ENCODE results near the gene IFITM10. TPM values are rescaled to one million over a fixed set of nuclear protein-coding genes. Genes with fewer than 3 reads are reported as not detected.

IFITM10 gene
- total and polyA plus RNA-seq, 2 donors from 2014 or later = 2.3 to 6.4 TPM

GRCh38 chr11:1758611-1759150 lies 8.3 kb upstream of the IFITM10 start:
- peak overlapping the region; percentile 96 to 99 for H3K27ac ChIP-seq (ENCODE audit: low read depth in 2 of 2, low read length in 2 of 2)
- no peaks in the 10 kb centered on the region for H3K9me3 ChIP-seq (ENCODE audit: control insufficient read depth in 2 of 3, insufficient read depth in 1 of 3, low read length in 3 of 3)
- peaks cover 0 to 78% (median 32%) of the 10 kb centered on the region in 3 donors for H3K4me1 ChIP-seq (ENCODE audit: control insufficient read depth in 2 of 3, insufficient read depth in 2 of 3, low read depth in 1 of 3, low read length in 3 of 3)
- peak overlapping the region in 1 of 3 donors; percentile 79 for H3K9ac ChIP-seq (ENCODE audit: low read length in 3 of 3)
- no peaks in the 10 kb centered on the region for H3K27me3 ChIP-seq (ENCODE audit: control insufficient read depth, insufficient read depth, low read length)
- no peak for TF ChIP-seq CTCF (IDR thresholded peaks at IDR 0.05; ENCODE audit: borderline replicate concordance, extremely low read depth, insufficient read depth)
- peak in 1 of 5 donors; percentile 76 for DNase-seq
- H3K36me3 ChIP-seq (ENCODE audit: control insufficient read depth in 2 of 3, insufficient read depth in 3 of 3, low read length in 3 of 3) = peaks cover 0 to 42% (median 5%) of the 10 kb centered on the region in 3 donors
- no peak for FAIRE-seq
- no peak overlapping the region for H3K4me3 ChIP-seq (ENCODE audit: low read length in 3 of 3)
- intact Hi-C loops (cut with DNase I) = no loop called here

- Histone ChIP-seq H3K27me3 (ENCODE audit: control insufficient read depth, insufficient read depth, low read length) (no peaks in the 10 kb centered on the region), H3K9me3 (ENCODE audit: control insufficient read depth in 2 of 3, insufficient read depth in 1 of 3, low read length in 3 of 3) (no peaks in the 10 kb centered on the region), H3K36me3 (ENCODE audit: control insufficient read depth in 2 of 3, insufficient read depth in 3 of 3, low read length in 3 of 3) (peaks cover 0 to 47% (median 5%) of the 10 kb centered on the region in 3 donors), H3K4me1 (ENCODE audit: control insufficient read depth in 2 of 3, insufficient read depth in 2 of 3, low read depth in 1 of 3, low read length in 3 of 3) (peaks cover 0 to 77% (median 32%) of the 10 kb centered on the region in 3 donors), H3K9ac (ENCODE audit: low read length in 3 of 3) (no peak overlapping the region), H3K4me3 (ENCODE audit: low read length in 3 of 3) (no peak overlapping the region), H3K27ac (ENCODE audit: low read depth in 2 of 2, low read length in 2 of 2) (peak overlapping the region; percentile 32 to 54)
- peak in 2 of 5 donors; percentile 29 to 81 for DNase-seq
- no peak for TF ChIP-seq CTCF (IDR thresholded peaks at IDR 0.05; ENCODE audit: borderline replicate concordance, extremely low read depth, insufficient read depth)
- no peak for FAIRE-seq
- intact Hi-C loops (cut with DNase I) = no loop called here
These were observed 7.6 kb upstream of the IFITM10 start for GRCh38 chr11:1757861-1758610.

- Histone ChIP-seq H3K27ac (ENCODE audit: low read depth in 2 of 2, low read length in 2 of 2) (peak overlapping the region; percentile 78 to 84), H3K4me3 (ENCODE audit: low read length in 3 of 3) (no peak overlapping the region), H3K9me3 (ENCODE audit: control insufficient read depth in 2 of 3, insufficient read depth in 1 of 3, low read length in 3 of 3) (no peaks in the 10 kb centered on the region), H3K27me3 (ENCODE audit: control insufficient read depth, insufficient read depth, low read length) (no peaks in the 10 kb centered on the region), H3K36me3 (ENCODE audit: control insufficient read depth in 2 of 3, insufficient read depth in 3 of 3, low read length in 3 of 3) (peaks cover 0 to 47% (median 7%) of the 10 kb centered on the region in 3 donors), H3K4me1 (ENCODE audit: control insufficient read depth in 2 of 3, insufficient read depth in 2 of 3, low read depth in 1 of 3, low read length in 3 of 3) (peaks cover 0 to 73% (median 25%) of the 10 kb centered on the region in 3 donors), H3K9ac (ENCODE audit: low read length in 3 of 3) (no peak overlapping the region)
- DNase-seq (peak in 1 of 5 donors; percentile 76), FAIRE-seq (no peak)
- TF ChIP-seq CTCF (IDR thresholded peaks at IDR 0.05; ENCODE audit: borderline replicate concordance, extremely low read depth, insufficient read depth) = no peak
- intact Hi-C loops (cut with DNase I) = no loop called here
These were observed 6.7 kb upstream of the IFITM10 start for GRCh38 chr11:1756791-1757771.

All from kidney (tissue), 14 donors.